Activated CD4-positive, alpha-beta T cell treated with anti-CD3 and anti-CD28 coated beads, Interleukin-2, amount 10 ng/mL, durations not matched to agents 7 days and 5 days (primary cell): ENCODE measurements around the gene MN1. TPM values are rescaled to one million over a fixed set of nuclear protein-coding genes. Genes with fewer than 3 reads are reported as not detected.

Experiments used
- CTCF ChIA-PET: fragments of 350-600 bp; sonication (Branson Sonifier 250); formaldehyde crosslinking; loops from one replicate; lab custom pipeline; 2021; ENCODE audit warnings: antibody characterized with exemption; lab: Charles Lee
- POLR2A ChIA-PET: fragments of 350-600 bp; sonication (Branson Sonifier 250); formaldehyde crosslinking; loops from one replicate; lab custom pipeline; 2021; ENCODE audit warnings: antibody characterized with exemption; lab: Charles Lee
- DNase-seq: peaks from one replicate; pipeline ENCODE4 v3.0.0-alpha.2; 2020
- H3K27ac Mint-ChIP-seq: one replicate; pipeline ENCODE4 v1.8.0; 2021; ENCODE audit warnings: mild to moderate bottlenecking, moderate library complexity, mixed read lengths
- H3K27me3 Mint-ChIP-seq: one replicate; pipeline ENCODE4 v1.8.0; 2021; ENCODE audit warnings: mixed read lengths
- H3K36me3 Mint-ChIP-seq: one replicate; pipeline ENCODE4 v1.8.0; 2021; ENCODE audit warnings: low read depth, mixed read lengths
- H3K4me1 Mint-ChIP-seq: one replicate; pipeline ENCODE4 v1.8.0; 2021; ENCODE audit warnings: mixed read lengths
- H3K4me3 Mint-ChIP-seq: one replicate; pipeline ENCODE4 v1.8.0; 2021; ENCODE audit warnings: mild to moderate bottlenecking, moderate library complexity, mixed read lengths
- H3K9me3 Mint-ChIP-seq: one replicate; pipeline ENCODE4 v1.8.0; 2021; ENCODE audit warnings: mixed read lengths
- total RNA-seq, 2 experiments: library from RNA; stranded (reverse); gene quantifications; one replicate each; pipeline ENCODE4 v1.2.3, GENCODE V29; 2021

MN1 gene
- total RNA-seq, 2 experiments from 2014 or later = 0.10 to 0.12 TPM

- peaks cover 3% of the 10 kb centered on the region for H3K9me3 Mint-ChIP-seq
- H3K36me3 Mint-ChIP-seq = no peaks in the 10 kb centered on the region
- no peak for DNase-seq
- ChIA-PET CTCF (interaction anchor here (0.7 kb wide), 1 partner anchor 980 kb away, joined by 4 read pairs; no protein-coding TSS in a partner anchor), POLR2A (no interaction called here)
- H3K27ac Mint-ChIP-seq = no peak overlapping the region
- no peaks in the 10 kb centered on the region for H3K4me1 Mint-ChIP-seq
- H3K4me3 Mint-ChIP-seq = no peak overlapping the region
- no peaks in the 10 kb centered on the region for H3K27me3 Mint-ChIP-seq
These were observed 67.5 kb downstream of the MN1 start for GRCh38 chr22:27734066-27734465.

DNA sequence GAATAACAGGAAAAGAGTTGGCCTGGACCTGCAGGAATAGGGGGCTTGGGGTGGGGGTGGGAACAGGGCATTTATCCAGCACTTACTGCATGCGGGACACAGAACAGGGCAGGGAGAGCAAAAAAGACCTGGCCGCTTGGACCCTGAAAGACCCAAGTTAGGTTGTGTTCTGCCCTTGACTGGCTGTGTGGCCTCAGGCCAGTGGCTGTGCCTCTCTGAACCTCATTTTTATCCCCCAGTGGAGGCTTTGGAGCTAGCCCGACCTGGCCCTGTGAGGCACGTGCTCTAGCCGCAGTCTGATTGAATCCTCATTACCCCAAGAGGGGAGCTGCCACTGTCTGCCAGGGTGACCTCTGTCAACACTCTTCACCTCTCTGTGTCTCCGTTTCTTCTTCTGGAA lies 68.7 kb downstream of the MN1 start:
- Mint-ChIP-seq H3K4me3 (no peak overlapping the region), H3K9me3 (peaks cover 2% of the 10 kb centered on the region), H3K4me1 (no peaks in the 10 kb centered on the region), H3K27ac (no peak overlapping the region), H3K36me3 (no peaks in the 10 kb centered on the region), H3K27me3 (no peaks in the 10 kb centered on the region)
- ChIA-PET POLR2A (no interaction called here), CTCF (no interaction called here)
- no peak for DNase-seq

- H3K36me3 Mint-ChIP-seq = no peaks in the 10 kb centered on the region
- H3K27ac Mint-ChIP-seq = no peak overlapping the region
- no peaks in the 10 kb centered on the region for H3K4me1 Mint-ChIP-seq
- CTCF ChIA-PET = no interaction called here
- H3K9me3 Mint-ChIP-seq = no peaks in the 10 kb centered on the region
- DNase-seq = no peak
- no peak overlapping the region for H3K4me3 Mint-ChIP-seq
- H3K27me3 Mint-ChIP-seq = peaks cover 2% of the 10 kb centered on the region
- POLR2A ChIA-PET = no interaction called here
These were observed 69.2 kb downstream of the MN1 start for GRCh38 chr22:27732391-27732790.

- no peak overlapping the region for H3K27ac Mint-ChIP-seq
- H3K4me3 Mint-ChIP-seq = no peak overlapping the region
- no peaks in the 10 kb centered on the region for H3K36me3 Mint-ChIP-seq
- CTCF ChIA-PET = no interaction called here
- H3K27me3 Mint-ChIP-seq = peaks cover 4% of the 10 kb centered on the region
- H3K9me3 Mint-ChIP-seq = no peaks in the 10 kb centered on the region
- DNase-seq = no peak
- no peaks in the 10 kb centered on the region for H3K4me1 Mint-ChIP-seq
- POLR2A ChIA-PET = no interaction called here
These were observed 69.9 kb downstream of the MN1 start for GRCh38 chr22:27731621-27732020.

GRCh38 chr22:27730641-27731433 lies 70.7 kb downstream of the MN1 start:
- no peak overlapping the region for H3K4me3 Mint-ChIP-seq
- POLR2A ChIA-PET = no interaction called here

DNA sequence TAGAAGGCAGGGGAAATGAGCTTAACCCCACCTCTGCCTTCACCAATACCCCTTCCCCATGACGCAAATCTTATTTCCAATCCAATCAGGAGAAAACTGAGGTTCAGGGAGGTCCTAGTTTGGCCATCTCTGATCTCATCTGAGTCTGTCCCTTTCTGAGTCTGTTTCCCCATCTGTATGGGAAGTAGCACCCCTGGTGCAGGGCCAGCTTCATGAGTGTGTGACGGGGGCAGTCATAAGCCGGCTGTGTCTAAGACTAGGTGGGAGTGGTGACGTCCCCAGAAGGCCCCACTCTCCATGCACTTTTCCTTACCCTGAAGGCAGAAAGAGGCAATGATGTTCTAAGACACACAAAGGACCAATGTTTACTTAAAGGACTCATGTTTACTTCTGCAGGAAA lies 72.3 kb downstream of the MN1 start:
- Mint-ChIP-seq H3K36me3 (no peaks in the 10 kb centered on the region), H3K4me1 (no peaks in the 10 kb centered on the region), H3K27me3 (peaks cover 4% of the 10 kb centered on the region), H3K27ac (no peak overlapping the region), H3K9me3 (peaks cover 4% of the 10 kb centered on the region), H3K4me3 (no peak overlapping the region)
- no peak for DNase-seq
- POLR2A ChIA-PET = no interaction called here
- CTCF ChIA-PET = no interaction called here

More at GRCh38 chr22:27730641-27731433, 70.7 kb downstream of the MN1 start:
- H3K4me1 Mint-ChIP-seq = no peaks in the 10 kb centered on the region
- peaks cover 1% of the 10 kb centered on the region for H3K9me3 Mint-ChIP-seq
- H3K27me3 Mint-ChIP-seq = peaks cover 4% of the 10 kb centered on the region
- CTCF ChIA-PET = interaction anchor here (0.7 kb wide), 1 partner anchor 80 kb away, joined by 3 read pairs; no protein-coding TSS in a partner anchor
- DNase-seq = no peak
- H3K27ac Mint-ChIP-seq = no peak overlapping the region
- H3K36me3 Mint-ChIP-seq = no peaks in the 10 kb centered on the region

GRCh38 chr22:27727673-27728451 lies 73.7 kb downstream of the MN1 start:
- ChIA-PET POLR2A (no interaction called here), CTCF (no interaction called here)
- no peaks in the 10 kb centered on the region for H3K36me3 Mint-ChIP-seq
- no peaks in the 10 kb centered on the region for H3K4me1 Mint-ChIP-seq
- H3K27me3 Mint-ChIP-seq = peaks cover 4% of the 10 kb centered on the region
- H3K9me3 Mint-ChIP-seq = peaks cover 4% of the 10 kb centered on the region
- H3K4me3 Mint-ChIP-seq = no peak overlapping the region
- no peak overlapping the region for H3K27ac Mint-ChIP-seq
- no peak for DNase-seq

DNA sequence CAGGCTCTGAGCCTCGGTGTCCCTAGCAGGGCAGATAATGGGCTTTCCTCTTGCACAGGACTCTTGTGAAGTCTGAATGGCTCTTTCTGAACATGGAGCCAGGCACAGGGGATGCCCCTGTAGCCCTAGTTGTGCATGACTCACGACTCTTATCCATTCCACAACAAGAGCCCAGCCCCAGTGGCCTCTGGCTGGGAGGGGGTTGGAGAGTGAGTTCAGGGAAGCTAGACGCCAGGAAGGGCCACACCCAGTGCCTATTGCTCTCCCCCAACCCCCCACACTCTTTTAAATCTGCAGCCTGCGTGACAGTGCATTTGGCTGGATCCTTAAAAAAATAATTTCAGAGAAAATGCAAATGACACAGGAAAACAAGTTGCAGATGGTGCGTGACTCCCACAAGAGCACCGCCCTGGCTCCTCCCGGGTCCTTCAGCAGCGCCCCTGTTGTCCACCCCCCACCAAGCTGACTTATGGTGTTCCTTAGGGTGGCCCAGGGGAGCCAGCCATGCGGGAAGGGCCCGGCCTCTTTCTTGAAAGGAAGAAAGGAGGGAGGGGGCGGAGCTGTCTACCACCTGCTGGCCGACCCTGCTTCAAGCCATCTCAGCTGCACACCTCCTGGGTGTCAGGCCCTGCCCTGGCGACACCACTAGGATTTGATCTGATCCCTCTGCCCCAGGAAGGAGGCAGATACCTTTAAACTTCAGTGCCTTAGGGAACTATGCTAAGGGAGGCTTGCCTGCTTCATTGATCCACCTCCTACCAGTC lies 74.7 kb downstream of the MN1 start:
- H3K4me1 Mint-ChIP-seq = no peaks in the 10 kb centered on the region
- H3K27me3 Mint-ChIP-seq = peaks cover 4% of the 10 kb centered on the region
- H3K36me3 Mint-ChIP-seq = no peaks in the 10 kb centered on the region
- no peak overlapping the region for H3K27ac Mint-ChIP-seq
- no peak for DNase-seq
- H3K9me3 Mint-ChIP-seq = peaks cover 4% of the 10 kb centered on the region
- ChIA-PET CTCF (no interaction called here), POLR2A (no interaction called here)
- H3K4me3 Mint-ChIP-seq = no peak overlapping the region

DNA sequence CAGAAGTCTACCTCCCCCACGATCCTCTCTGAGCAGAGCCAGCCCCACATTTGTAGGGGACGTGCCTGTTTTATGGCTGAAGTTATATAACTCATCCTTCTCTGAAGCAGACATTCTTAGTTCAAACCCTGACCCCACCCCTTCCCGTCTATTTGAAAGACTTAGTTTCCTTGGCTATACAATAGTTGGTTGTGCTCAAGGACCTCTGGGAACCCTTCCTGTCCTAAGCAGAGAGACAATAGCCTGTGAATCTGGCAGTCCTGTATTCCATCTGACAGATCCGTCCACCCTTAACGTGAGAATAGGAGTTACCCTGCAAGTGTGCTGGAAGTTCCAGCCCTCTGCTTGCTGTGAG lies 75.2 kb downstream of the MN1 start:
- peaks cover 4% of the 10 kb centered on the region for H3K9me3 Mint-ChIP-seq
- H3K27ac Mint-ChIP-seq = no peak overlapping the region
- no peaks in the 10 kb centered on the region for H3K4me1 Mint-ChIP-seq
- DNase-seq = no peak
- ChIA-PET POLR2A (no interaction called here), CTCF (no interaction called here)
- no peak overlapping the region for H3K4me3 Mint-ChIP-seq
- no peaks in the 10 kb centered on the region for H3K36me3 Mint-ChIP-seq
- H3K27me3 Mint-ChIP-seq = peaks cover 4% of the 10 kb centered on the region

GRCh38 chr22:27725661-27726060 lies 75.9 kb downstream of the MN1 start:
- POLR2A ChIA-PET = no interaction called here
- Mint-ChIP-seq H3K27me3 (peaks cover 4% of the 10 kb centered on the region), H3K4me3 (no peak overlapping the region), H3K9me3 (peaks cover 4% of the 10 kb centered on the region), H3K4me1 (no peaks in the 10 kb centered on the region), H3K27ac (no peak overlapping the region), H3K36me3 (no peaks in the 10 kb centered on the region)
- CTCF ChIA-PET = no interaction called here
- no peak for DNase-seq

- H3K9me3 Mint-ChIP-seq = peaks cover 4% of the 10 kb centered on the region
- H3K27ac Mint-ChIP-seq = no peak overlapping the region
- no peaks in the 10 kb centered on the region for H3K4me1 Mint-ChIP-seq
- ChIA-PET POLR2A (no interaction called here), CTCF (no interaction called here)
- H3K27me3 Mint-ChIP-seq = peaks cover 4% of the 10 kb centered on the region
- DNase-seq = no peak
- H3K4me3 Mint-ChIP-seq = no peak overlapping the region
- H3K36me3 Mint-ChIP-seq = no peaks in the 10 kb centered on the region
These were observed 76.8 kb downstream of the MN1 start for GRCh38 chr22:27724709-27725108.

DNA sequence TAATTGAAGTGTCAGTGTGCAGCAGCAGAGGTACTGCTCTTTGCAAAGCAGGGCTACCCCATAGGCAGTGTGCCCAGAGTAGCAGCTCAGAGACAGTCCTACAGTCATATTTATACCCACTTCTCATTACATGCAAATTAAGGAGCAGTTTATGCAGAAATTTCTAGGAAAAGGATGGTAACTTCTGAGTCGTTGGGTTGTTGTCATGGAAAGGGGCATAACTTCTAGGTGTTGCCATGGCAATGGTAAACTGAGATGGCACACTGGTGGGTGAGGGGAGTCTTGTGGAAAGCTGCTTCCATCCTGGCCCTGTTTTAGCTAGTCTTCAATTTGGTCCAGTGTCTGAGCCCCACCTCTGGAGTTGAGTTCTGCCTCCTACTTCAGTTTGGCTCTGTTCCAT lies 77.4 kb downstream of the MN1 start:
- Mint-ChIP-seq H3K9me3 (peaks cover 4% of the 10 kb centered on the region), H3K4me3 (no peak overlapping the region), H3K27me3 (peaks cover 4% of the 10 kb centered on the region), H3K27ac (no peak overlapping the region), H3K4me1 (no peaks in the 10 kb centered on the region), H3K36me3 (no peaks in the 10 kb centered on the region)
- DNase-seq = no peak
- ChIA-PET POLR2A (no interaction called here), CTCF (no interaction called here)

- DNase-seq = no peak
- no peak overlapping the region for H3K4me3 Mint-ChIP-seq
- peaks cover 4% of the 10 kb centered on the region for H3K9me3 Mint-ChIP-seq
- CTCF ChIA-PET = no interaction called here
- POLR2A ChIA-PET = no interaction called here
- no peaks in the 10 kb centered on the region for H3K4me1 Mint-ChIP-seq
- H3K27me3 Mint-ChIP-seq = peaks cover 4% of the 10 kb centered on the region
- H3K36me3 Mint-ChIP-seq = no peaks in the 10 kb centered on the region
- no peak overlapping the region for H3K27ac Mint-ChIP-seq
These were observed 77.8 kb downstream of the MN1 start for GRCh38 chr22:27723708-27724107.
